ENCODE results near the gene ECD. TPM values are rescaled to one million over a fixed set of nuclear protein-coding genes. Genes with fewer than 3 reads are reported as not detected.

ECD gene
- 10 to 100 TPM; 16.2 to 19.3 (median 17.9) TPM for total RNA-seq
- 10.8 TPM for polyA plus RNA-seq
- long read RNA-seq, donor 1, transcript ECD-201 (14 exons, 3,069 nt) = major isoform, 30 of 34 reads
- long read RNA-seq, donor 1, partial matches to known transcripts = 1 of 34 reads
- long read RNA-seq, donor 1, other reads (novel, unspliced or antisense) = 3 of 34 reads
- long read RNA-seq, donor 2, transcript ECD-201 (14 exons, 3,069 nt) = major isoform, 13 of 14 reads
- long read RNA-seq, donor 2, partial matches to known transcripts = 0 of 14 reads
- long read RNA-seq, donor 2, other reads (novel, unspliced or antisense) = 1 of 14 reads
- long read RNA-seq, donor 3, transcript ECD-201 (14 exons, 3,069 nt) = major isoform, 82 of 94 reads
- long read RNA-seq, donor 3, partial matches to known transcripts = 5 of 94 reads
- long read RNA-seq, donor 3, other reads (novel, unspliced or antisense) = 7 of 94 reads
- long read RNA-seq, donor 4, transcript ECD-201 (14 exons, 3,069 nt) = major isoform, 9 of 13 reads
- long read RNA-seq, donor 4, partial matches to known transcripts = 0 of 13 reads
- long read RNA-seq, donor 4, other reads (novel, unspliced or antisense) = 4 of 13 reads

GRCh38 chr10:73167783-73168464 is at the start of gene ECD, which contains the start of gene FAM149B1:
Gene ECD, minus strand, starts transcription at chr10:73168008. Its CDS starts 4,071 bp downstream, at chr10:73163937.
Gene FAM149B1, plus strand, starts transcription at chr10:73168119. Its CDS starts 221 bp downstream, at chr10:73168340.
- ATAC-seq (peak; percentile 99), DNase-seq (peak; percentile 95 to 97 (median 97))
- Histone ChIP-seq H3K27me3 (ENCODE audit: control insufficient read depth, insufficient read depth) (no peaks in the 10 kb centered on the region), H3K4me3 (ENCODE audit: low read length) (peak within 1 kb of the TSS; percentile 96), H3K27ac (ENCODE audit: low read length) (peak within 1 kb of the TSS; percentile 99), H3K9me3 (ENCODE audit: control insufficient read depth, low read length) (no peaks in the 10 kb centered on the region), H3K4me1 (ENCODE audit: control insufficient read depth, insufficient read depth, low read length) (peaks cover 2% of the 10 kb centered on the region)
- WGBS = under 1% methylated on average over 49 of the region's 49 CpGs
- intact Hi-C loops (cut with DNase I) = loop anchor here in 1 of 4 donors (10.0 kb wide), 1 partner anchor 73 kb away; the partner anchor contains the start of gene P4HA1

- H3K4me1 ChIP-seq (ENCODE audit: control insufficient read depth, insufficient read depth, low read length) = no peaks in the 10 kb centered on the region
- 94% methylated on average over 1 of the region's 1 CpG for WGBS
- H3K27me3 ChIP-seq (ENCODE audit: control insufficient read depth, insufficient read depth) = no peaks in the 10 kb centered on the region
- H3K4me3 ChIP-seq (ENCODE audit: low read length) = no peak overlapping the region
- H3K9me3 ChIP-seq (ENCODE audit: control insufficient read depth, low read length) = no peaks in the 10 kb centered on the region
- ATAC-seq (no peak), DNase-seq (no peak)
- H3K27ac ChIP-seq (ENCODE audit: low read length) = no peak overlapping the region
- intact Hi-C loops (cut with DNase I) = no loop called here
Observed at GRCh38 chr10:73215749-73216148, 47.9 kb upstream of the ECD start.

DNA sequence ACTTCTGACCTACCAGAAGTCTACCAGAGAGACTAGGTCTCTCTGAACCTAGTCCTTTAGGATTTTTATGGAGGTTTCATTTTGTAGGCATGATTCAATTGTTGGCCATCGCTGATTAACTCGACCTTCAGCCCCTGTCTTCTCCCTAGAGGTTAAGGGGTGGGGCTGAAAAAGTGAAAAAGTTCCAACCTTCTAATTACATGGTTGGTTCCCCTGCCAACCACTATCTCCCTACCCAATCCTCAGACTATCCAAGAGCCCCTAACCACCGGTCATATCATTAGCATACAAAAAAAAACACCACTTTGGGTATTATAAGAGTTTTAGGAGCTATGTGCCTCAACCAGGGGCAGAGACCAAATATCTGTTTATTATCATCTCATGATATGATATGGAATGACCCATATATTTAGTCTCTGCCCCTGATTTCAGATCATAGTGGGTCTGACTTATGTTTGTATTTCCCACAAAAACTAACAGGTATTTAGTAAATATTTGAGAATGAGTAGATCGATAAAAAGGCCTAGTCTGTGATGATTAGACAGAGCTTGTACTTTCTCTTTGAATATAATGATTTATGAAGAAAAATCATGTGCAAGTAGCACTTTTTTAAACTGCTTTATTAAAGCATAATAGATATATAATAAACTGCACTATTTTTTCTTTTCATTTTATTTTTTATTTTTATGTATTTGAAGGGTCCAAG is 43.5 kb upstream of the ECD start:
- no peak overlapping the region for H3K27ac ChIP-seq (ENCODE audit: low read length)
- intact Hi-C loops (cut with DNase I) = no loop called here
- no peaks in the 10 kb centered on the region for H3K9me3 ChIP-seq (ENCODE audit: control insufficient read depth, low read length)
- no peaks in the 10 kb centered on the region for H3K27me3 ChIP-seq (ENCODE audit: control insufficient read depth, insufficient read depth)
- DNase-seq = no peak
- 81% methylated on average over 4 of the region's 4 CpGs for WGBS
- no peaks in the 10 kb centered on the region for H3K4me1 ChIP-seq (ENCODE audit: control insufficient read depth, insufficient read depth, low read length)
- no peak for ATAC-seq
- no peak overlapping the region for H3K4me3 ChIP-seq (ENCODE audit: low read length)

DNA sequence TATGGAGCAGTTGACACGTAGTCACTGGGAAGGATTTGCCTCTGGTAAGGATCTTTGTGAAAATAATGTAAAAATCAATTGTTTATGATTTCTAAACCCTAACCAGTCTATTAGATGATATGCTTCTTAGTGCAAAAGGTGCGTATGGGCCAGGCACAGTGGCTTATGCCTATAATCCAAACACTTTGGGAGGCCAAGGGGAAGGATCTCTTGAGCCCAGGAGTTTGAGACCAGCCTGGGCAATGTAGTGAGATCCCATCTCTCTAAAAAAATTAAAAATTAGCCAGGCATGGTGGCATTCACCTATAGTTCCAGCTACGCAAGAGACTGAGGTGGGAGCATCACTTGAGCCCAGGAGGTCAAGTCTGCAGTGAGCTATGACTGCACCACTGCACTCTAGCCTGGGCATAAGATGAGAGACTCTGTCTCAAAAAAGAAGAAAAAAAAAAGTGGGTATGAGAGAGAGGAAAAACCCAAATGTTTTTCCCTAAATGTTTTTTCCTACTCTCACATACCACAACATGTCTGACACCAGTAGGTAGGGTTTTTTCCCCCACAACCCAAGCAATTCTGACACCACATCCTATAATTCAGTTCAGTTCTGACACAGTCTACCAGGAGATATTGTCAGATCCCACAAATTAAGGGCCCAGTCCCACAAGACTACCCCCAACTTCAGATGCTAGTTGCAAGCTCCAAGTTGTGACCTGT is 42.7 kb upstream of the ECD start:
- no peaks in the 10 kb centered on the region for H3K4me1 ChIP-seq (ENCODE audit: control insufficient read depth, insufficient read depth, low read length)
- no peaks in the 10 kb centered on the region for H3K27me3 ChIP-seq (ENCODE audit: control insufficient read depth, insufficient read depth)
- ATAC-seq (no peak), DNase-seq (no peak)
- WGBS = 95% methylated on average over 3 of the region's 3 CpGs
- intact Hi-C loops (cut with DNase I) = no loop called here
- H3K4me3 ChIP-seq (ENCODE audit: low read length) = no peak overlapping the region
- H3K27ac ChIP-seq (ENCODE audit: low read length) = no peak overlapping the region
- no peaks in the 10 kb centered on the region for H3K9me3 ChIP-seq (ENCODE audit: control insufficient read depth, low read length)

DNA sequence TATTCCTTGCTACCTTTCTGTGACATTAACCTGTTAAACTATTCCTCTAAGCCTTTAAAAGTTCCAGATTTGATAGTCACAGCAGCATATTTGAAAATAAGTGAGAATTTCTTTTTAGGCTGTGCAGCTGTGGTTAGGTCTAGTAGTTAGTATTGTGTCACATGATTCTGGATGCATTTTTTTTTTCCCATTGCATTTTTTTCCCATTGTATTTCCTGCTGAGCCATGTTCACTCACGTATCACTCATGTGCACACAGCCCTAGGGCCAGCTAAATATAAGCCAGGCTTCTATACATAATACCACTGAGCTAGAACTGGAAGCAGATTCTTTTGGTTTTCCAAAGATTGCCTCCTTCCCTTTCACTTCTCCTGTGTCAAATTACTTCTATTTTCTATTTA is 41.9 kb upstream of the ECD start:
- intact Hi-C loops (cut with DNase I) = no loop called here
- Histone ChIP-seq H3K9me3 (ENCODE audit: control insufficient read depth, low read length) (no peaks in the 10 kb centered on the region), H3K4me1 (ENCODE audit: control insufficient read depth, insufficient read depth, low read length) (no peaks in the 10 kb centered on the region), H3K27me3 (ENCODE audit: control insufficient read depth, insufficient read depth) (no peaks in the 10 kb centered on the region), H3K4me3 (ENCODE audit: low read length) (no peak overlapping the region), H3K27ac (ENCODE audit: low read length) (no peak overlapping the region)
- 65% methylated on average over 1 of the region's 1 CpG for WGBS
- ATAC-seq (no peak), DNase-seq (no peak)

- peak; percentile 62 to 73 for ATAC-seq
- 57% methylated on average over 2 of the region's 2 CpGs for WGBS
- H3K4me3 ChIP-seq (ENCODE audit: low read length) = no peak overlapping the region
- H3K9me3 ChIP-seq (ENCODE audit: control insufficient read depth, low read length) = no peaks in the 10 kb centered on the region
- intact Hi-C loops (cut with DNase I) = no loop called here
- H3K4me1 ChIP-seq (ENCODE audit: control insufficient read depth, insufficient read depth, low read length) = no peaks in the 10 kb centered on the region
- no peak overlapping the region for H3K27ac ChIP-seq (ENCODE audit: low read length)
- H3K27me3 ChIP-seq (ENCODE audit: control insufficient read depth, insufficient read depth) = no peaks in the 10 kb centered on the region
- peak; percentile 64 to 84 (median 71) for DNase-seq
Observed at GRCh38 chr10:73207883-73208282, 40.1 kb upstream of the ECD start.

- ATAC-seq (no peak), DNase-seq (no peak)
- H3K9me3 ChIP-seq (ENCODE audit: control insufficient read depth, low read length) = no peaks in the 10 kb centered on the region
- intact Hi-C loops (cut with DNase I) = no loop called here
- H3K27ac ChIP-seq (ENCODE audit: low read length) = no peak overlapping the region
- no peaks in the 10 kb centered on the region for H3K27me3 ChIP-seq (ENCODE audit: control insufficient read depth, insufficient read depth)
- H3K4me1 ChIP-seq (ENCODE audit: control insufficient read depth, insufficient read depth, low read length) = no peaks in the 10 kb centered on the region
- WGBS = 99% methylated on average over 5 of the region's 5 CpGs
- no peak overlapping the region for H3K4me3 ChIP-seq (ENCODE audit: low read length)
Observed at GRCh38 chr10:73206385-73206784, 38.6 kb upstream of the ECD start.

GRCh38 chr10:73205890-73206289 is 38.1 kb upstream of the ECD start:
- intact Hi-C loops (cut with DNase I) = no loop called here

GRCh38 chr10:73205081-73205480 is 37.3 kb upstream of the ECD start:
- ATAC-seq (no peak), DNase-seq (no peak)
- Histone ChIP-seq H3K9me3 (ENCODE audit: control insufficient read depth, low read length) (no peaks in the 10 kb centered on the region), H3K27ac (ENCODE audit: low read length) (no peak overlapping the region), H3K4me1 (ENCODE audit: control insufficient read depth, insufficient read depth, low read length) (no peaks in the 10 kb centered on the region), H3K27me3 (ENCODE audit: control insufficient read depth, insufficient read depth) (no peaks in the 10 kb centered on the region), H3K4me3 (ENCODE audit: low read length) (no peak overlapping the region)
- intact Hi-C loops (cut with DNase I) = no loop called here
- 93% methylated on average over 3 of the region's 3 CpGs for WGBS

More at GRCh38 chr10:73205890-73206289, 38.1 kb upstream of the ECD start:
- H3K27ac ChIP-seq (ENCODE audit: low read length) = no peak overlapping the region
- ATAC-seq = no peak
- 92% methylated on average over 1 of the region's 1 CpG for WGBS
- H3K9me3 ChIP-seq (ENCODE audit: control insufficient read depth, low read length) = no peaks in the 10 kb centered on the region
- no peak overlapping the region for H3K4me3 ChIP-seq (ENCODE audit: low read length)
- DNase-seq = no peak
- H3K27me3 ChIP-seq (ENCODE audit: control insufficient read depth, insufficient read depth) = no peaks in the 10 kb centered on the region
- no peaks in the 10 kb centered on the region for H3K4me1 ChIP-seq (ENCODE audit: control insufficient read depth, insufficient read depth, low read length)

- no peaks in the 10 kb centered on the region for H3K4me1 ChIP-seq (ENCODE audit: control insufficient read depth, insufficient read depth, low read length)
- H3K27ac ChIP-seq (ENCODE audit: low read length) = no peak overlapping the region
- intact Hi-C loops (cut with DNase I) = no loop called here
- H3K27me3 ChIP-seq (ENCODE audit: control insufficient read depth, insufficient read depth) = no peaks in the 10 kb centered on the region
- DNase-seq (no peak), ATAC-seq (no peak)
- WGBS = 96% methylated on average over 5 of the region's 5 CpGs
- no peak overlapping the region for H3K4me3 ChIP-seq (ENCODE audit: low read length)
- no peaks in the 10 kb centered on the region for H3K9me3 ChIP-seq (ENCODE audit: control insufficient read depth, low read length)
Observed at GRCh38 chr10:73190188-73190587, 22.4 kb upstream of the ECD start.

All from right cardiac atrium (tissue), 5 donors.